ENCODE data around the gene NCOR1. TPM values are rescaled to one million over a fixed set of nuclear protein-coding genes. Genes with fewer than 3 reads are reported as not detected.
A peak's percentile ranks its signal among the peaks of the same experiment; 100 is the strongest.

Gene NCOR1
- total and polyA plus RNA-seq, 2 experiments from 2014 or later, result 50.6 to 95.7 TPM

DNA sequence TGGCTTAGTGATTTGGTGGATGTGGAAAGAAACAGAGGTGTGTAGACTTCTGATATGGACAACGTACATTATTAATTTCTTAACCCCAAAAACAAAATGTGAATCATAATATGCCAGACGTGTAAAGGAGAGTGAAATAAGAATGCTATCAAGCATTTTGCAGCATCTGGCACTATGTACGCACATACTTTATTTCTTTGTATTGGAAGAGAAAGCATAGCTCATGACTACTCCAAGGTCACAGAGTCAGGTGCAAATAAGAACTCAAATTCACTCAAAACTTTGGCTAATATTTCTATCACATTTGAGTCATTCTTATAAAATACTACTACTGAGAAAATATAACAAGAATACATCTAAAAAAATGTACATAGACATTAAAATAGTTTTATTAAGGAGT lies 140.9 kb downstream of the NCOR1 start:
- H2AFZ ChIP-seq, result no peak overlapping the region
- H3K79me2 ChIP-seq (ENCODE audit: insufficient read depth), result peaks cover 11% of the 10 kb centered on the region; the same call in 1 of the 2 replicates
- no peaks in the 10 kb centered on the region for H3K4me1 ChIP-seq (ENCODE audit: insufficient read depth)
- H3K9me2 ChIP-seq (ENCODE audit: insufficient read depth), result no peaks in the 10 kb centered on the region
- no peak overlapping the region for H3K27ac ChIP-seq
- no peak for DNase-seq
- in situ Hi-C loops (cut with MboI), result no loop called here
- no peaks in the 10 kb centered on the region for H4K20me1 ChIP-seq (ENCODE audit: insufficient read depth)
- peaks cover 4% of the 10 kb centered on the region; the same call in 1 of the 2 replicates for H3F3A ChIP-seq (ENCODE audit: insufficient read depth)
- no peak overlapping the region for H3K9ac ChIP-seq
- no peaks in the 10 kb centered on the region for H3K9me3 ChIP-seq (ENCODE audit: low read depth)
- 95 to 98% methylated on average over 3 of the region's 3 CpGs for WGBS, 2 experiments (ENCODE audit: low coverage in 1 of 2, low lambda C conversion rate in 2 of 2, missing lambda C conversion rate in 2 of 2)
- H3K4me2 ChIP-seq (ENCODE audit: unreplicated experiment), result no peak overlapping the region
- H3K27me3 ChIP-seq (replicated peaks; ENCODE audit: insufficient read depth), result no peaks in the 10 kb centered on the region
- H3K4me3 ChIP-seq, result no peak overlapping the region
- TF ChIP-seq EZH2phosphoT487 (IDR thresholded peaks at IDR 0.05; ENCODE audit: insufficient read depth, low read depth) (no peak), EZH2 (IDR thresholded peaks at IDR 0.05; ENCODE audit: insufficient read depth, poor library complexity, severe bottlenecking) (no peak)
- peaks cover 76% of the 10 kb centered on the region for H3K36me3 ChIP-seq (ENCODE audit: low read depth)

DNA sequence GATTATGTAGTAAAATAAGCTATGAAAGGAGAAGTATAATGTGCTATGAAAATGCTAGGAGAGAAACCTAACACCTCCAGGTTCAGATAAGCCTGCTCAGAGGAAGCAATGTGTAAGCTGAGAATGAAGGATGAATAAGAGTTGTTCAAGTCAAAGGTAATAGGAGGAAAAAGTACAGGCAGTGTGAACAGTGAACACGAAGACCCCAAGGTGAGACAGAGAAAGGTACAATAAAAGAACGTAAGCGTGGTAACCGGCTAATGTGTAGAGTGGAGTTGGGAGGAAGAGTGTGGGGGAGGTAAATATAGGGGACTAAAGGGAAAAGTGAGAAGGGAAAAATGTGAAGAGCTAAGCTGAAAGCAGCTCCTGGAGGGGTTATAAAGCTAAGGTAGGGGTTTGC lies 141.5 kb downstream of the NCOR1 start:
- 98 to 99% methylated on average over 4 of the region's 4 CpGs for WGBS, 2 experiments (ENCODE audit: low coverage in 1 of 2, low lambda C conversion rate in 2 of 2, missing lambda C conversion rate in 2 of 2)
- Histone ChIP-seq H3K9me3 (ENCODE audit: low read depth) (no peaks in the 10 kb centered on the region), H3K9me2 (ENCODE audit: insufficient read depth) (no peaks in the 10 kb centered on the region), H3K27ac (no peak overlapping the region), H3K27me3 (replicated peaks; ENCODE audit: insufficient read depth) (no peaks in the 10 kb centered on the region), H3K4me3 (no peak overlapping the region), H3K4me2 (ENCODE audit: unreplicated experiment) (no peak overlapping the region), H3K79me2 (ENCODE audit: insufficient read depth) (peaks cover 11% of the 10 kb centered on the region; the same call in 1 of the 2 replicates), H2AFZ (no peak overlapping the region), H3F3A (ENCODE audit: insufficient read depth) (peaks cover 4% of the 10 kb centered on the region; the same call in 1 of the 2 replicates), H3K4me1 (ENCODE audit: insufficient read depth) (no peaks in the 10 kb centered on the region), H3K36me3 (ENCODE audit: low read depth) (peaks cover 76% of the 10 kb centered on the region), H3K9ac (no peak overlapping the region), H4K20me1 (ENCODE audit: insufficient read depth) (no peaks in the 10 kb centered on the region)
- in situ Hi-C loops (cut with MboI), result no loop called here
- DNase-seq, result no peak
- no peak for TF ChIP-seq EZH2 (IDR thresholded peaks at IDR 0.05; ENCODE audit: insufficient read depth, poor library complexity, severe bottlenecking)
- no peak for TF ChIP-seq EZH2phosphoT487 (IDR thresholded peaks at IDR 0.05; ENCODE audit: insufficient read depth, low read depth)

DNA sequence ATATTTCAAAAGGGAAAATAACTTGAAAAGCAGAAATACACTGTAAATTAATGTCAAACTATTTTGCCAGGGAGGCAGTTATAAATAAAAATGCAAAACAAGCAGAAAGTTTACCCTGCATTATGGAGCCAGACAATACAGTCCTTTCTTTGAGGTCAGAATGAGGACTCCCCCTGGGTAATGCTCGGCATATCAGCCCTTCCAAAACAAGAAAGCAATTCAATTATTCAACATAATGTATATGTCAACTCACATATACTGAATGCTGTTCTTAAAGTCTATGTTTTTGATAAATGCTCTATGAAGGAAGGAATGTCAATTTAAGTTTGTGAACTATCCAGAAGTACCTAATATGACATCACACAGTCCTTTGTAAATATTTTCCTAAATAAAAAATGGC lies 143.3 kb downstream of the NCOR1 start:
- Histone ChIP-seq H3K4me2 (ENCODE audit: unreplicated experiment) (no peak overlapping the region), H3K4me1 (ENCODE audit: insufficient read depth) (0 out of 2 replicates have a peak, but pooled peaks cover 6% of the 10 kb centered on the region), H3K79me2 (ENCODE audit: insufficient read depth) (peaks cover 11% of the 10 kb centered on the region), H4K20me1 (ENCODE audit: insufficient read depth) (no peaks in the 10 kb centered on the region), H2AFZ (no peak overlapping the region), H3K4me3 (no peak overlapping the region), H3K9me2 (ENCODE audit: insufficient read depth) (no peaks in the 10 kb centered on the region), H3K9me3 (ENCODE audit: low read depth) (no peaks in the 10 kb centered on the region), H3F3A (ENCODE audit: insufficient read depth) (peaks cover 11% of the 10 kb centered on the region), H3K9ac (no peak overlapping the region), H3K27ac (no peak overlapping the region), H3K36me3 (ENCODE audit: low read depth) (peaks cover 70% of the 10 kb centered on the region), H3K27me3 (replicated peaks; ENCODE audit: insufficient read depth) (no peaks in the 10 kb centered on the region)
- 71 to 74% methylated on average over 1 of the region's 1 CpG for WGBS, 2 experiments (ENCODE audit: low coverage in 1 of 2, low lambda C conversion rate in 2 of 2, missing lambda C conversion rate in 2 of 2)
- no peak for DNase-seq
- TF ChIP-seq EZH2phosphoT487 (IDR thresholded peaks at IDR 0.05; ENCODE audit: insufficient read depth, low read depth) (no peak), EZH2 (IDR thresholded peaks at IDR 0.05; ENCODE audit: insufficient read depth, poor library complexity, severe bottlenecking) (no peak)
- in situ Hi-C loops (cut with MboI), result no loop called here

DNA sequence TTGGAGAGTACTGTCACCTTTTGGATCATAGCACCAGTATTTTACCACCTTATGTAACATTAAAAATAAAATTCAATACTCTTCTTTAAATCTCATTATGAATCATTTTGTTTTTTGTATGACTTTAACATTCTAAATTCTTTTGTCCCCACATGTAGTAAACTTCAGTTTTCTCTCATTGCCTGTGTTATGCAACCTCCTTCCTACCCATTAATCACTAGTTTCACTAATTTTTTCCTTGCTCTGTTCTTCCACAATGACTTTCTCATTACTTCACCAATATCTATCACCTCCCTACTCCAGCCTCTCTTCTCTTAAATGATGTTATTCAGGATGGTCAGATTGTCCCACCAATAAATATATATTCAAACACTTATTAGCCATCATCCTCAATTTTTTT lies 147.0 kb downstream of the NCOR1 start:
- no peak for TF ChIP-seq EZH2phosphoT487 (IDR thresholded peaks at IDR 0.05; ENCODE audit: insufficient read depth, low read depth)
- TF ChIP-seq EZH2 (IDR thresholded peaks at IDR 0.05; ENCODE audit: insufficient read depth, poor library complexity, severe bottlenecking), result no peak
- no peaks in the 10 kb centered on the region for H3K9me2 ChIP-seq (ENCODE audit: insufficient read depth)
- peak; percentile 56 for DNase-seq

DNA sequence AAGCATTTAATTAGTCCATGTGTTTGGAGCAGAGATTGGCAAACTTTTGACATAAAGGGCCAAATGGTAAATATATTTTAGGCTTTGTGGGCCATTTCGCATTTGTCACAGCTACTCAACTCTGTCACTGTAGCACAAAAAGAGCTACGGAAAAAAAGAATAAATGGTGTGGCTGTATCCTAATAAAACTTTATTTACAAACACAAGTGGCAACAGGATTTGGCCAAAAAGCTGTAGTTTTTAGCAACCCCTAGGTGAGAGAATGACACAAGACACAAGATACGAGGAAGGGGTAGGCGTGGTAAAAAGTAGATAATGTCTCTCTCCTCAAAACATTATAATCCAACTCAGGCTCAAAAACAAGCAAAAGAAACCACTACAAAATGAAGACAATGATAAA lies 149.2 kb downstream of the NCOR1 start:
- Histone ChIP-seq H3K4me1 (ENCODE audit: insufficient read depth) (0 out of 2 replicates have a peak, but pooled peaks cover 6% of the 10 kb centered on the region), H3K36me3 (ENCODE audit: low read depth) (peaks cover 77% of the 10 kb centered on the region), H3K9ac (no peak overlapping the region), H3K27me3 (replicated peaks; ENCODE audit: insufficient read depth) (no peaks in the 10 kb centered on the region), H3K27ac (no peak overlapping the region), H2AFZ (no peak overlapping the region), H3K4me3 (no peak overlapping the region), H3K79me2 (ENCODE audit: insufficient read depth) (no peaks in the 10 kb centered on the region; the same call in 1 of the 2 replicates), H3K9me3 (ENCODE audit: low read depth) (no peaks in the 10 kb centered on the region), H3K9me2 (ENCODE audit: insufficient read depth) (no peaks in the 10 kb centered on the region), H3K4me2 (ENCODE audit: unreplicated experiment) (no peak overlapping the region), H3F3A (ENCODE audit: insufficient read depth) (peaks cover 7% of the 10 kb centered on the region), H4K20me1 (ENCODE audit: insufficient read depth) (no peaks in the 10 kb centered on the region)
- TF ChIP-seq EZH2 (IDR thresholded peaks at IDR 0.05; ENCODE audit: insufficient read depth, poor library complexity, severe bottlenecking), result no peak
- TF ChIP-seq EZH2phosphoT487 (IDR thresholded peaks at IDR 0.05; ENCODE audit: insufficient read depth, low read depth), result no peak
- in situ Hi-C loops (cut with MboI), result no loop called here
- 98 to 99% methylated on average over 4 of the region's 4 CpGs for WGBS, 2 experiments (ENCODE audit: low coverage in 1 of 2, low lambda C conversion rate in 2 of 2, missing lambda C conversion rate in 2 of 2)
- DNase-seq, result no peak

More for the DNA sequence above, 147.0 kb downstream of the NCOR1 start:
- no peak overlapping the region for H3K4me3 ChIP-seq
- no peak overlapping the region for H3K9ac ChIP-seq
- in situ Hi-C loops (cut with MboI), result no loop called here
- H3K4me2 ChIP-seq (ENCODE audit: unreplicated experiment), result no peak overlapping the region
- H2AFZ ChIP-seq, result no peak overlapping the region
- 0 out of 2 replicates have a peak, but pooled peaks cover 6% of the 10 kb centered on the region for H3K4me1 ChIP-seq (ENCODE audit: insufficient read depth)
- peaks cover 7% of the 10 kb centered on the region for H3F3A ChIP-seq (ENCODE audit: insufficient read depth)
- no peaks in the 10 kb centered on the region for H3K9me3 ChIP-seq (ENCODE audit: low read depth)
- peaks cover 79% of the 10 kb centered on the region for H3K36me3 ChIP-seq (ENCODE audit: low read depth)
- H3K27me3 ChIP-seq (replicated peaks; ENCODE audit: insufficient read depth), result no peaks in the 10 kb centered on the region
- 0 out of 2 replicates have a peak overlapping the region, but pooled peaks have one; percentile 8 for H3K27ac ChIP-seq
- H3K79me2 ChIP-seq (ENCODE audit: insufficient read depth), result no peaks in the 10 kb centered on the region; the same call in 1 of the 2 replicates
- H4K20me1 ChIP-seq (ENCODE audit: insufficient read depth), result no peaks in the 10 kb centered on the region

Measured in GM23248 (cell line).